IgD-negative memory B cell (primary cell): Measurements from ENCODE around the gene CACNA2D3. TPM values are rescaled to one million over a fixed set of nuclear protein-coding genes. Genes with fewer than 3 reads are reported as not detected.
"Not testable (repeated sequence)": the region's sequence is repeated elsewhere in the genome, so short reads cannot be mapped to it uniquely, and the experiment has no call there.

ENCODE experiments used
- H3K27ac Mint-ChIP-seq, 3 donors: one replicate each; pipeline ENCODE4 v1.8.0; 2020 to 2022; ENCODE audit warnings: mild to moderate bottlenecking in 3 of 3, mixed read lengths in 3 of 3, moderate library complexity in 1 of 3
- H3K27me3 Mint-ChIP-seq: one replicate; pipeline ENCODE4 v1.8.0; 2021; ENCODE audit warnings: mixed read lengths
- H3K36me3 Mint-ChIP-seq: one replicate; pipeline ENCODE4 v1.8.0; 2020; ENCODE audit warnings: mild to moderate bottlenecking, mixed read lengths
- H3K4me1 Mint-ChIP-seq, 3 donors: one replicate each; pipeline ENCODE4 v1.8.0; 2020 to 2022; ENCODE audit warnings: mixed read lengths in 3 of 3, mild to moderate bottlenecking in 1 of 3
- H3K4me3 Mint-ChIP-seq, 4 donors: one replicate each; pipeline ENCODE4 v1.8.0; 2020 to 2022; ENCODE audit warnings: mild to moderate bottlenecking in 4 of 4, mixed read lengths in 4 of 4, moderate library complexity in 3 of 4
- H3K9me3 Mint-ChIP-seq, 3 donors: one replicate each; pipeline ENCODE4 v1.8.0; 2020 to 2021; ENCODE audit warnings: mixed read lengths in 3 of 3, mild to moderate bottlenecking in 1 of 3
- polyA plus RNA-seq: library from polyadenylated mRNA; unstranded; fragments of 300-500 nt; fragmentation: Illumina TruSeq; gene quantifications from one replicate; pipeline ENCODE4 v1.2.3, GENCODE V29; 2021

Gene CACNA2D3
- polyA plus RNA-seq, 1 donor from 2014 or later = not detected

DNA sequence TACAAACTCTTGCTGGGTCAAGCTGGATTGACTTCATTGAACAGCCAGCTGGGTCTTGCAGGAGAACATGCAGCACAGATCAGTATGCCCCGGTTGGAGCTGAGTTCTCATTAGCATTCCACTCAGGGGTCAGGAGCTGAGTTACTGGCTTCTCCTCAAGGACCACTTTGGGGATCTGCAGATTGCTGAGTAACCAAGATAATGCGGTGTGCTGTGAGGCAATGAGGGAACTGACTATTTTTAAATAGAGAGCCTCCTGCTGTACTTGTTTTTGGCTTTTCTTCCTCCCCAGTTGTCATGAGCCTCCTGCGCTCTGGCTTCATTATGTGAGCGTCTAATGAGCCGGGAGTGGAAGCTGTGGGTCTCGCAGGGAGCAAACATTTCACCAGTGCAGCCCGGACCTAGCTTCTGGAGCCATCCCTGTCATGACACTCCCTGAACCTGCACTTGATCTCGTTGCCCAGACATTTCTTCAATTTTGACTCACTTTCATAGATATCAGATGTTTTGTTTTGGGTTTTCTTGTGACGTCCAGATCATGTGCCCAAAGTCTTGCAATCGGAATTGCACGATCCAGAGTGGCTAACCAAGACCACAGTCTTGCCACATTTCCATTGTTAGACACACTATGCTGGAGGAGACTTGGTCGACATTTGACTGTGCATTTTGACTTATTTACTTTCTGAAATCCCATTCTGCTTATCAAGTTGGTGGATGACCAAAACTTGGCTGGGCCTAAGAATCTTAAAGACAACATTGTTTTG, 478.3 kb downstream of the CACNA2D3 start:
- Mint-ChIP-seq H3K4me1 (no peaks in the 10 kb centered on the region), H3K36me3 (no peaks in the 10 kb centered on the region), H3K27me3 (no peaks in the 10 kb centered on the region), H3K27ac (no peak overlapping the region), H3K9me3 (peaks cover 3 to 6% (median 3%) of the 10 kb centered on the region in 3 donors), H3K4me3 (no peak overlapping the region)

DNA sequence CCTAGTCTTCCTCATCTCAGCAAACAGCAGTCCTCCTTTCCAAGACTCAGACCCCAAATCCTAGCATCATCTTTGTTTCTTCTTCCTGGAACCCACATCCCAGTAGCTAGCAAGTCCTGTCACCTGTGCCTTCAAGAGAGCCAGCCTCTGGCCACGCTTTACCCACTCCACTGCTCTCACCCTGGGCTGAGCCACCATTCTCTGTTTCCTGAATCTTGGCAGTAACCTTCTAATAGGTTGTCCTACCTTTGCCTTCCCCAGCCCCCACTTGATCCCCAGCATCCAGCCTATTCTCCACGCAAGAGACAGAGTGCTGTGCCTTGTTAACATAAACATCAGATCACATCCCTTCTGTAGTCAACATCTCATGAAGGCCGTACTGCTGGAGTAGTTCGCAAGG, 482.1 kb downstream of the CACNA2D3 start:
- Mint-ChIP-seq H3K27me3 (peaks cover 4% of the 10 kb centered on the region), H3K4me1 (no peaks in the 10 kb centered on the region), H3K9me3 (peaks cover 0 to 6% (median 3%) of the 10 kb centered on the region in 3 donors), H3K4me3 (no peak overlapping the region), H3K27ac (no peak overlapping the region), H3K36me3 (no peaks in the 10 kb centered on the region)

DNA sequence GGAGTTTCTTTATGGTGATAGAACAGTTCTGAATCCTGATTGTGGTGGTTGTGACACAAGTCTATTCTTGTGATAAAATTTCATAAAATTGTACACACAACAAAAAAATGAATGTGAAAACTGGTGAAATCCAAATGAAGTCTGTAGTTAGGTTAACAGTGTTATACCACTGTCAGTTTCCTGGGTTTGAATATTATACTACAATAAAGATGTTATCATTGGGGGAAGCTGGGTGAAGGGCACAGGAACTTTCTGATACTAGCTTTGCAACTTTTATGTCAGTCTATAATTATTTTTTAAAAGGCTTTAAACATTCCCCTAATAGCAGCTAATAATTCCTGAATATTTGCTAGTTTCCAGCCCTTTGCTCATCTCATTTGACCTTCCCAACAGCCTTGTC, 485.7 kb downstream of the CACNA2D3 start:
- no peaks in the 10 kb centered on the region for H3K36me3 Mint-ChIP-seq
- peaks cover 6% of the 10 kb centered on the region for H3K27me3 Mint-ChIP-seq
- no peak overlapping the region for H3K27ac Mint-ChIP-seq
- H3K9me3 Mint-ChIP-seq = peaks cover 0 to 8% (median 5%) of the 10 kb centered on the region in 3 donors
- no peak overlapping the region for H3K4me3 Mint-ChIP-seq
- no peaks in the 10 kb centered on the region for H3K4me1 Mint-ChIP-seq

DNA sequence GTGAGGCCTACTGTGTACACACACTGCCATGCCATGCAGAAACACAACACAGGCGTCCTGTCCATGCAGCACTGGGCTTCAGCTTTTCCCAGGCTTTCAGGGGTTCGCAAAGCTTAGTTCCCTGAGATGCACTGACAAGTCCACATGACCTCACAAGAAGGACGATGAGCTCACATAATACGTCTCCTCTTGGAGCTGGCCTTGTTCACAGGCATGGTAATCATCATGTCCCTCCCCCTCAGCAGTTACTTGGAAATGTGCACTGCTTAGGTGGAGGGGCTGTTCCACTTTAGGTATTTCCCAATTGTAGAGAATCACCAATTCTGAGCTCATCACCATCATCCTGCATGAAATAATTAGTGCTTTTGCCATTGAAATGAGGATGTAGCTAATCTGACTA, 496.7 kb downstream of the CACNA2D3 start:
- peaks cover 2% of the 10 kb centered on the region for H3K27me3 Mint-ChIP-seq
- no peaks in the 10 kb centered on the region for H3K36me3 Mint-ChIP-seq
- no peak overlapping the region for H3K27ac Mint-ChIP-seq
- H3K4me1 Mint-ChIP-seq = no peaks in the 10 kb centered on the region
- no peak overlapping the region for H3K4me3 Mint-ChIP-seq
- H3K9me3 Mint-ChIP-seq = peaks cover 0 to 3% (median 1%) of the 10 kb centered on the region in 3 donors

GRCh38 chr3:54619531-54619930, 497.2 kb downstream of the CACNA2D3 start:
- Mint-ChIP-seq H3K27me3 (peaks cover 2% of the 10 kb centered on the region), H3K36me3 (no peaks in the 10 kb centered on the region), H3K4me1 (no peaks in the 10 kb centered on the region), H3K27ac (no peak overlapping the region), H3K9me3 (peaks cover 0 to 3% (median 1%) of the 10 kb centered on the region in 3 donors), H3K4me3 (no peak overlapping the region)

- H3K27ac Mint-ChIP-seq = no peak overlapping the region
- no peaks in the 10 kb centered on the region for H3K36me3 Mint-ChIP-seq
- no peaks in the 10 kb centered on the region for H3K27me3 Mint-ChIP-seq
- H3K4me1 Mint-ChIP-seq = no peaks in the 10 kb centered on the region
- peaks cover 0 to 4% (median 0%) of the 10 kb centered on the region in 3 donors for H3K9me3 Mint-ChIP-seq
- no peak overlapping the region for H3K4me3 Mint-ChIP-seq
Measured at GRCh38 chr3:54621184-54621583, 498.8 kb downstream of the CACNA2D3 start.

DNA sequence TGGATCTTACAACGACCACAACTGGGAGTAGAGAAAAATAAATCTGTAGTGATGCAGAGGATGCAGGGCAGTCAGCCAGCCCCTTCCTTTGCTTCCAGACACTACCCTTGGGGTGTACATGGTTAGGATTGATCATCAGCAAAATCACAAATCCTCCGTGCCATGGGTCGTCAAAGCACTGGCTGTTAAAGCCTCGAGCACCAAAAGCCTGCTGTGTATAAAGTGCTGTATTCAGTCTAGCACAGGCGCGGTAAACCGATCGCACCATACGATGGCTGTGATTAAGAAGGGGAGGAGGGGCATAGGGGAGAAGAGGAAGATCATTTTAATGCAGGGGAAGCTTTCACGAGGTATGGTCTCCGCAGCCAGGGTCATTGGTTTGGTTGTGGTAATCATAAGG, 500.3 kb downstream of the CACNA2D3 start:
- no peaks in the 10 kb centered on the region for H3K27me3 Mint-ChIP-seq
- no peak overlapping the region for H3K27ac Mint-ChIP-seq
- no peak overlapping the region for H3K4me3 Mint-ChIP-seq
- H3K36me3 Mint-ChIP-seq = no peaks in the 10 kb centered on the region
- peaks cover 0 to 5% (median 4%) of the 10 kb centered on the region in 3 donors for H3K9me3 Mint-ChIP-seq
- no peaks in the 10 kb centered on the region for H3K4me1 Mint-ChIP-seq

GRCh38 chr3:54625805-54626787, 503.7 kb downstream of the CACNA2D3 start:
- no peak overlapping the region for H3K4me3 Mint-ChIP-seq
- H3K9me3 Mint-ChIP-seq = peaks cover 0 to 7% (median 5%) of the 10 kb centered on the region in 3 donors
- H3K36me3 Mint-ChIP-seq = no peaks in the 10 kb centered on the region
- H3K27me3 Mint-ChIP-seq = no peaks in the 10 kb centered on the region
- no peaks in the 10 kb centered on the region for H3K4me1 Mint-ChIP-seq
- no peak overlapping the region for H3K27ac Mint-ChIP-seq

DNA sequence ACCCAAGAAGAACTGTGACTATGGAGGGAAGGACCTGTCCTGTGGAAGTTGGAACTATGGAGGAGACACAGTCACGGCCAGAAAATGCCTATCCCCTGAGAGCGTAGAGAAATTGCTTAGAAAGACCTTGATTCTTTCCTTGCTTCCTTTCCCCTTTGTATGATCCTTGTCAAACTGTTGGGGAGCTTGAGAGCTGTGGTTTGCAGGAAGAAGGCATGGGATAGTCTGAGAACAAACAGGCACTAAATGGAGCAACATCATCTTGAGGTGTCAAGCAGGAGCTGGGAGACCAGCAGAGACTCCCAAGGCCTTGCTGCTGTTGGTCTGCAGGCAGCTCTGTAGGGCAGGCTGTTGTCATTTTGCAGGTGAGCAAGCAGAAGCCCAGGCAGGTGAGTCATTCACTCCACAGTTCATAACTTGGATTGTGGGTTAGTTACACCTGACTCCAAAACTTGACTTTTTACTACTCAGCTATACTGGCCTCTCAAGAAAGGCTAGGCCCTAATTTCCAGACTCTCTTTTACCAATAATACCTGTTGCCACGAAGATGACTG, 506.6 kb downstream of the CACNA2D3 start:
- no peaks in the 10 kb centered on the region for H3K27me3 Mint-ChIP-seq
- H3K4me3 Mint-ChIP-seq = no peak overlapping the region
- H3K27ac Mint-ChIP-seq = no peak overlapping the region
- no peaks in the 10 kb centered on the region for H3K4me1 Mint-ChIP-seq
- H3K9me3 Mint-ChIP-seq = peaks cover 0 to 7% (median 5%) of the 10 kb centered on the region in 3 donors
- H3K36me3 Mint-ChIP-seq = no peaks in the 10 kb centered on the region

DNA sequence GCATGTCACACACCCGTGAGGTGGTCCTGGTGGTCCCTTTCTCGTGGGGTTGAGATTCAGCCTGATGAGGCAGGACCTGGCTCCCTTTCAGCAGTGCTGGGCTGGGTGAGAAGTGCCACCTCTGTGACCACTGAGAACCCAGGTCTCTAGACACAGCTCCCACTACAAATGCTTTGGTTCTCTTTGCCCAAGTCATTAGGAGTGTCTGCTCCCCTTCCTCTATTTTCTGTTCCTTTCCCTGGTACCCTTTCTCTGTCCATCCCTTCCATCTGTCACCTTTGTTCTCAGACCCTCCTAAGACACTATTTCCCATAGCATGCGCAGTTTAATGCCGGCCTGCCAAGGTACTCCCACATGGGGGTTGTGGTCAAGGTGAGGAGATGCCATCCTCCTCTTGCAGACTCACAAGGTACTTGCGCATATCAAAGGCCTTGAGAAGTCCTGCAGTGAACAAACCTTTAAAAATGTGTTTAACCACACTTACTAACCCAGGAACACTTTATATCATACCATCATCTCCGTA, 507.8 kb downstream of the CACNA2D3 start:
- Mint-ChIP-seq H3K27me3 (no peaks in the 10 kb centered on the region), H3K4me3 (no peak overlapping the region), H3K36me3 (no peaks in the 10 kb centered on the region), H3K4me1 (no peaks in the 10 kb centered on the region), H3K27ac (no peak overlapping the region), H3K9me3 (peaks cover 0 to 9% (median 9%) of the 10 kb centered on the region in 3 donors)

DNA sequence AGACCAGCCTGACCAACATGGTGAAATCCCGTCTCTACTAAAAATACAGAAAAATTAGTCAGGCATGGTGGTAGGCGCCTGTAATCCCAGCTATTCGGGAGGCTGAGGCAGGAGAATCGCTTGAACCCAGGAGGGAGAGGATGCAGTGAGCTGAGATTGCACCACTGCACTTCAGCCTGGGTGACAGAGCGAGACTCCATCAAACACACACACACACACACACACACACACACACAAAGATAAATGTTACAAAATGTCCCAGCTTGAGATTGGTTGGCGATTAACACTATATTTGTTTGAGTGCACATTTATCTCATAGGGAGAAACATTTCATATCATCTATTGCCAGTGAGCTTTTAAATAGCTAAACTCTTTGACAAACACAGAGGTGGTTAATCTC, 508.6 kb downstream of the CACNA2D3 start:
- H3K36me3 Mint-ChIP-seq, H3K27me3 Mint-ChIP-seq, H3K27ac Mint-ChIP-seq, H3K9me3 Mint-ChIP-seq, H3K4me3 Mint-ChIP-seq, H3K4me1 Mint-ChIP-seq: not testable (repeated sequence)

- Mint-ChIP-seq H3K27me3 (no peaks in the 10 kb centered on the region), H3K4me3 (no peak overlapping the region), H3K36me3 (no peaks in the 10 kb centered on the region), H3K27ac (no peak overlapping the region), H3K9me3 (peaks cover 0 to 8% (median 7%) of the 10 kb centered on the region in 3 donors), H3K4me1 (no peaks in the 10 kb centered on the region)
Measured at GRCh38 chr3:54631516-54632325, 509.4 kb downstream of the CACNA2D3 start.

GRCh38 chr3:54632326-54632665, 509.9 kb downstream of the CACNA2D3 start:
- Mint-ChIP-seq H3K9me3 (peaks cover 0 to 7% (median 3%) of the 10 kb centered on the region in 3 donors), H3K27ac (no peak overlapping the region), H3K4me1 (no peaks in the 10 kb centered on the region), H3K27me3 (no peaks in the 10 kb centered on the region), H3K36me3 (no peaks in the 10 kb centered on the region), H3K4me3 (no peak overlapping the region)

DNA sequence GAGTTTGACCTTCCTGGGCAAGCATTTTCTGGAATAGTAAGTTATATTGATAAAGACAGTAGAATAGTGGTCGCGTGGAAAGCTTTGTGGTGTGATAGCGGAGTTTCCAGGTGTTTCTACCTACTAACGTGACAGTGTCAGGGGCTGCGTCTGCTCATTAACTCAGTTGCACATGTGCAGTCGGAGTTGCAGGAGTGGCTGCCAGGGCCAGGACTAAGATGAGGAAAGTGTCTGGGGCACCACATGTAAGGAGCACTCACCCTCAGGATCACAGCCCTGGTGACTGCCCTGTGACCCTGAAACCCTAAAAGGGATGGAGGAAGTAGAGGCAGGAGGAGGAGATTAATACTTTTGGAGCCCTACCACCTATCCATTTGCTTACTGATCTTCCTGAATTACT, 510.5 kb downstream of the CACNA2D3 start:
- Mint-ChIP-seq H3K27me3 (no peaks in the 10 kb centered on the region), H3K27ac (no peak overlapping the region), H3K4me1 (no peaks in the 10 kb centered on the region), H3K9me3 (peaks cover 0 to 7% (median 3%) of the 10 kb centered on the region in 3 donors), H3K4me3 (no peak overlapping the region), H3K36me3 (no peaks in the 10 kb centered on the region)
